Measurements from ENCODE around the gene STIM1.

STIM1 gene

DNA sequence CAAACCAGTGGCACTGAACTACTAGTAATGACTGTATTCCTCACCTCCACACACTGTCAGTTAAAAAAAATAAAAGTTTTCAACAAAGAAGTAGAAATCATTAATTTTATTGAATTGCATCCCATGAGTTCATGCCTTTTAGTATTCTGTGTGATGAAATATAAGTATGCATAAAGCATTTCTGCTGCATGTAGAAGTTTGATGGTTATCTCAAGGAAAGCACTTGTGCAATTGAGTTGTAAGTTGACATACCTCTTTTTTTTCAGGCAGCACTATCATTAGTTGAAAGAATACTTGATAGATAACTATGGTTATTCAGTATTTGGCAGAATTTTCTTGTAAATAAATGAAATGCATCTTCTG lies 104.4 kb downstream of the STIM1 start:
- peak; percentile 40; the same call in 1 of the 2 replicates for TF ChIP-seq ISL1 (CRISPR knock-in tag; IDR thresholded peaks at IDR 0.05)
- TF ChIP-seq, protein P1, sequence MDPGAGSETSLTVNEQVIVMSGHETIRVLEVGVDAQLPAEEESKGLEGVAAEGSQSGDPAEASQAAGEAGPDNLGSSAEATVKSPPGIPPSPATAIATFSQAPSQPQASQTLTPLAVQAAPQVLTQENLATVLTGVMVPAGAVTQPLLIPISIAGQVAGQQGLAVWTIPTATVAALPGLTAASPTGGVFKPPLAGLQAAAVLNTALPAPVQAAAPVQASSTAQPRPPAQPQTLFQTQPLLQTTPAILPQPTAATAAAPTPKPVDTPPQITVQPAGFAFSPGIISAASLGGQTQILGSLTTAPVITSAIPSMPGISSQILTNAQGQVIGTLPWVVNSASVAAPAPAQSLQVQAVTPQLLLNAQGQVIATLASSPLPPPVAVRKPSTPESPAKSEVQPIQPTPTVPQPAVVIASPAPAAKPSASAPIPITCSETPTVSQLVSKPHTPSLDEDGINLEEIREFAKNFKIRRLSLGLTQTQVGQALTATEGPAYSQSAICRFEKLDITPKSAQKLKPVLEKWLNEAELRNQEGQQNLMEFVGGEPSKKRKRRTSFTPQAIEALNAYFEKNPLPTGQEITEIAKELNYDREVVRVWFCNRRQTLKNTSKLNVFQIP (CRISPR knock-in tag; IDR thresholded peaks at IDR 0.05; ENCODE audit: borderline replicate concordance, low read depth): no peak
- ATAC-seq: no peak; the same call in 2 of the 3 replicates

DNA sequence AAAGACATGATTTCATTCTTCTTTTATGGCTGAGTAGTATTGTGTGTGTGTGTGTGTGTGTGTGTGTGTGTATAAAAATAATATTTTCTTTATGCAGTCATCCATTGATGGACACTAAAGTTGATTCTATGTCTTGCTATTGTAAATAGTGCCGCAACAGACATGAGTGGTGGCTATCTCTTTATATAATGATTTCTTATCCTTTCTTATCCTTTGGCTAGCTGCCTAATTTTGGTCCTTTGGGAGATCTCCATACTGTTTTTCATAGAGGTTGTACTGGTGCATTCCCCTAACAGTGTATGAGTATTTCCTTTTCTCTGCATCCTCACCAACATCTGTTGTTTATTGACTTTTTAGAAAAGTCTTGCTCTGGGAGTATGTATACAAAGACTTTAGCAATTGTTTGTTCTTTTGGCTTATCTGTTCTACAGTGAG lies 107.0 kb downstream of the STIM1 start:
- TF ChIP-seq SNAI2 (CRISPR knock-in tag; IDR thresholded peaks at IDR 0.05): no peak
- peak; percentile 21; the same call in 1 of the 2 replicates for TF ChIP-seq ISL1 (CRISPR knock-in tag; IDR thresholded peaks at IDR 0.05)
- no peak for ATAC-seq

DNA sequence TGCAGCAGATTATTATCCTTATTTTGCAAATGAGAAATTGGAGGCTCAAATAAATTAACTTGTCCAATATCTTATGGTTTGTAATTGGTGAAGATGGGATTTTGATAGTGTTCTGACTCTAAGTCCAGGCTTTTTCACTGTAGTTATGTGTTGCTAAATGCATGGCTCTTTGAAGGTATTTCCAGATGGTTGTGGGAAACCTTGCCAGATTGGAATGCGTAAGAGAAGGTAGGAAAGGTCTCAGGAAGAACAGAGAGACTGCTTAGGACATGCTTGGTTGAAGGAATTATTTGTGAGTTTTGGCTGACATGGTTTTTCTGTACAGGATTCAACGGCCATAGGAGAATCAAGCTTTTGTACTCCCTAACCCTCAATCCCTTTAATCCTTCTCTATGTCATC lies 108.6 kb downstream of the STIM1 start:
- ATAC-seq: no peak
- no peak for TF ChIP-seq ARNTL (CRISPR knock-in tag; IDR thresholded peaks at IDR 0.05; ENCODE audit: borderline replicate concordance, low read depth)
- no peak for TF ChIP-seq ZFP30 (CRISPR knock-in tag; IDR thresholded peaks at IDR 0.05)
- TF ChIP-seq ISL1 (CRISPR knock-in tag; IDR thresholded peaks at IDR 0.05): no peak
- TF ChIP-seq ZNF565 (CRISPR knock-in tag; conservative IDR thresholded peaks at IDR 0.05; ENCODE audit: low read depth): no peak
- TF ChIP-seq SNAI2 (CRISPR knock-in tag; IDR thresholded peaks at IDR 0.05): no peak
- no peak for TF ChIP-seq ESRRG (CRISPR knock-in tag; IDR thresholded peaks at IDR 0.05)
- no peak for TF ChIP-seq CSRNP3 (CRISPR knock-in tag; IDR thresholded peaks at IDR 0.05)
- no peak for TF ChIP-seq TCF4 (CRISPR knock-in tag; IDR thresholded peaks at IDR 0.05; ENCODE audit: borderline replicate concordance)
- TF ChIP-seq, protein P1 (CRISPR knock-in tag; IDR thresholded peaks at IDR 0.05; ENCODE audit: borderline replicate concordance, low read depth): no peak
- no peak for TF ChIP-seq PPARA (CRISPR knock-in tag; IDR thresholded peaks at IDR 0.05; ENCODE audit: borderline replicate concordance)
- TF ChIP-seq, protein P2, sequence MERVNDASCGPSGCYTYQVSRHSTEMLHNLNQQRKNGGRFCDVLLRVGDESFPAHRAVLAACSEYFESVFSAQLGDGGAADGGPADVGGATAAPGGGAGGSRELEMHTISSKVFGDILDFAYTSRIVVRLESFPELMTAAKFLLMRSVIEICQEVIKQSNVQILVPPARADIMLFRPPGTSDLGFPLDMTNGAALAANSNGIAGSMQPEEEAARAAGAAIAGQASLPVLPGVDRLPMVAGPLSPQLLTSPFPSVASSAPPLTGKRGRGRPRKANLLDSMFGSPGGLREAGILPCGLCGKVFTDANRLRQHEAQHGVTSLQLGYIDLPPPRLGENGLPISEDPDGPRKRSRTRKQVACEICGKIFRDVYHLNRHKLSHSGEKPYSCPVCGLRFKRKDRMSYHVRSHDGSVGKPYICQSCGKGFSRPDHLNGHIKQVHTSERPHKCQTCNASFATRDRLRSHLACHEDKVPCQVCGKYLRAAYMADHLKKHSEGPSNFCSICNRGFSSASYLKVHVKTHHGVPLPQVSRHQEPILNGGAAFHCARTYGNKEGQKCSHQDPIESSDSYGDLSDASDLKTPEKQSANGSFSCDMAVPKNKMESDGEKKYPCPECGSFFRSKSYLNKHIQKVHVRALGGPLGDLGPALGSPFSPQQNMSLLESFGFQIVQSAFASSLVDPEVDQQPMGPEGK (CRISPR knock-in tag; IDR thresholded peaks at IDR 0.05; ENCODE audit: borderline replicate concordance): no peak
- no peak for TF ChIP-seq BACH2 (CRISPR knock-in tag; IDR thresholded peaks at IDR 0.05; ENCODE audit: borderline replicate concordance)
- TF ChIP-seq ZC3H10 (CRISPR knock-in tag; IDR thresholded peaks at IDR 0.05): no peak
- TF ChIP-seq ZNF8 (CRISPR knock-in tag; IDR thresholded peaks at IDR 0.05): no peak
- no peak for TF ChIP-seq ZNF70 (CRISPR knock-in tag; IDR thresholded peaks at IDR 0.05)
- no peak for TF ChIP-seq GLIS3 (CRISPR knock-in tag; IDR thresholded peaks at IDR 0.05)

DNA sequence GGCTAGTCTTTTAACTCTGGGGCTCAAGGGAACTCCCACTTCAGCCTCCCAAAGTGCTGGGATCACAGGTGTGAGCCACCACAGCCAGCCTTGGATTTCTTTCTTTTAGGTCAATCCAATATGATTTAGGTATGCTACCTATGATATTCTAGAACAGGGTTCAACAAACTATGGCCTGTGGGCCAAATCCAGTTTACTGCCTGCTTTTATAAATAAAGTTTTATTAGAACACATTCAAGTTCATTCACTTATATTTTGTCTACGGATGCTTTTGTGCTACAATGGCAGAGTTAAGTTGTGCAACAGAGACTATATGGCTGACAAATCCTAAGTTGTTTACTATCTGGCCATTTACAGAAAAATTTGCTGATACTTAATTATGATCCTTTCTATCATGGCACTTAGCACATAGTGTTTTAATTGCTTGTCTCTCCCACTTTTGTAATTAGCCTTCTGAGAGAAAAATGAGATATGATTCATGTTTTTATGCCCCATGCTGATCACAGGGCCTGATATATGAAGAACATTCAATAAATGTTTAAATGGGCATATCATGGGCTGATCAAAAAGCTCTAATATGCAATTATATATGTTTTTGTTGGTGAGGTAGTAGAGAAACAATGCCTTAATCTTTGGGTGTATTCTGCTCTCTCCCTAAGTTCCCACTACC lies 109.6 kb downstream of the STIM1 start:
- TF ChIP-seq SNAI2 (CRISPR knock-in tag; IDR thresholded peaks at IDR 0.05): no peak
- no peak for TF ChIP-seq CSRNP3 (CRISPR knock-in tag; IDR thresholded peaks at IDR 0.05)
- TF ChIP-seq ZFP3 (CRISPR knock-in tag; IDR thresholded peaks at IDR 0.05): no peak
- no peak for TF ChIP-seq ZNF8 (CRISPR knock-in tag; IDR thresholded peaks at IDR 0.05)
- no peak for TF ChIP-seq ZC3H10 (CRISPR knock-in tag; IDR thresholded peaks at IDR 0.05)
- TF ChIP-seq, protein P2 (CRISPR knock-in tag; IDR thresholded peaks at IDR 0.05; ENCODE audit: borderline replicate concordance): no peak
- no peak for TF ChIP-seq ARNTL (CRISPR knock-in tag; IDR thresholded peaks at IDR 0.05; ENCODE audit: borderline replicate concordance, low read depth)
- ATAC-seq: no peak

Data from SK-N-SH treated with all-trans-retinoic acid at 6 μM for 48 hours (cell line).